Common myeloid progenitor, CD34-positive (primary cell): ENCODE measurements around the gene GNA14.

Experiments used
- CTCF ChIA-PET: fragments of 350-600 bp; sonication (Branson Sonifier 250); formaldehyde crosslinking; loops from one replicate; lab custom pipeline; 2021; ENCODE audit warnings: antibody characterized with exemption; lab: Charles Lee
- POLR2A ChIA-PET: fragments of 350-600 bp; sonication (Branson Sonifier 250); formaldehyde crosslinking; loops from one replicate; lab custom pipeline; 2021; ENCODE audit warnings: antibody characterized with exemption; lab: Charles Lee
- DNase-seq, 3 donors: peaks; one replicate each; pipeline versions ENCODE4 v3.0.0 to v3.0.0-alpha.2; 2013
- H3K27ac ChIP-seq, 2 experiments: 1 replicate in 1 of 2; 2 replicates in 1 of 2; pipeline ENCODE4 v1.7.0; 2013; ENCODE audit warnings: inconsistent platforms in 2 of 2, low read length in 2 of 2, mild to moderate bottlenecking in 2 of 2, low read depth in 1 of 2, moderate library complexity in 1 of 2; ENCODE audit not compliant: severe bottlenecking in 2 of 2, insufficient read depth in 1 of 2, poor library complexity in 1 of 2
- H3K27me3 ChIP-seq, 5 experiments: replicated peaks in 2 of 5; 1 replicate in 3 of 5; 2 replicates in 2 of 5; pipeline versions ENCODE4 v1.6.1 to v1.7.0; 2013; ENCODE audit warnings: low read length in 4 of 5, mild to moderate bottlenecking in 2 of 5, moderate library complexity in 2 of 5, inconsistent platforms in 1 of 5; ENCODE audit not compliant: insufficient read depth in 5 of 5, control insufficient read depth in 4 of 5
- H3K36me3 ChIP-seq, 4 experiments: 1 replicate in 2 of 4; 2 replicates in 2 of 4; pipeline versions ENCODE4 v1.6.1 to v1.7.0; 2013; ENCODE audit warnings: low read length in 3 of 4, control low read depth in 1 of 4, mild to moderate bottlenecking in 1 of 4; ENCODE audit not compliant: control insufficient read depth in 4 of 4, insufficient read depth in 4 of 4
- H3K4me1 ChIP-seq, 4 experiments: 1 replicate in 3 of 4; 2 replicates in 1 of 4; pipeline versions ENCODE4 v1.6.1 to v1.7.1; 2013; ENCODE audit warnings: low read length in 3 of 4, mild to moderate bottlenecking in 3 of 4, control low read depth in 1 of 4, inconsistent platforms in 1 of 4, moderate library complexity in 1 of 4; ENCODE audit not compliant: control insufficient read depth in 4 of 4, insufficient read depth in 4 of 4; ENCODE audit errors: control extremely low read depth in 1 of 4
- H3K4me3 ChIP-seq, 7 experiments: 1 replicate in 4 of 7; 2 replicates in 3 of 7; pipeline versions ENCODE4 v1.5.1 to v1.7.0; 2013; ENCODE audit warnings: mild to moderate bottlenecking in 7 of 7, low read length in 6 of 7, moderate library complexity in 6 of 7, inconsistent platforms in 2 of 7, low read depth in 2 of 7, control low read depth in 1 of 7; ENCODE audit not compliant: insufficient read depth in 4 of 7, control insufficient read depth in 1 of 7; ENCODE audit errors: extremely low read depth in 1 of 7
- H3K9me3 ChIP-seq, 5 experiments: 1 replicate in 4 of 5; 2 replicates in 1 of 5; pipeline versions ENCODE4 v1.6.1 to v1.7.1; 2013; ENCODE audit warnings: low read length in 4 of 5, mild to moderate bottlenecking in 2 of 5, inconsistent platforms in 1 of 5, low read depth in 1 of 5, moderate library complexity in 1 of 5; ENCODE audit not compliant: control insufficient read depth in 4 of 5, insufficient read depth in 2 of 5; ENCODE audit errors: control extremely low read depth in 1 of 5
- WGBS: methylation state at CpG from one replicate; pipeline ENCODE4 v1.1.5; 2013; ENCODE audit not compliant: insufficient coverage; 5-methylcytosine and 5-hydroxymethylcytosine counted together

Gene GNA14

GRCh38 chr9:77438653-77439052 is 209.5 kb downstream of the GNA14 start:
- ChIA-PET CTCF (no interaction called here), POLR2A (no interaction called here)
- H3K27me3 ChIP-seq: no peaks in the 10 kb centered on the region
- WGBS: 42% methylated on average over 2 of the region's 3 CpGs
- peak; percentile 25 to 46 (median 35) for DNase-seq
- no peak overlapping the region for H3K27ac ChIP-seq
- no peaks in the 10 kb centered on the region for H3K4me1 ChIP-seq
- no peaks in the 10 kb centered on the region for H3K36me3 ChIP-seq
- no peaks in the 10 kb centered on the region for H3K9me3 ChIP-seq
- no peak overlapping the region for H3K4me3 ChIP-seq

- DNase-seq: no peak
- H3K4me1 ChIP-seq: no peaks in the 10 kb centered on the region
- 100% methylated on average over 1 of the region's 3 CpGs for WGBS
- H3K27ac ChIP-seq: no peak overlapping the region
- H3K4me3 ChIP-seq: no peak overlapping the region
- CTCF ChIA-PET: interaction anchor here (0.8 to 1.2 kb wide), 2 partner anchors 9 to 313 kb away, joined by 3 to 4 read pairs; no protein-coding TSS in a partner anchor
- POLR2A ChIA-PET: no interaction called here
- no peaks in the 10 kb centered on the region for H3K36me3 ChIP-seq
- H3K27me3 ChIP-seq: no peaks in the 10 kb centered on the region
- H3K9me3 ChIP-seq: no peaks in the 10 kb centered on the region
These were observed 212.4 kb downstream of the GNA14 start for GRCh38 chr9:77435688-77436087.

- no peaks in the 10 kb centered on the region for H3K9me3 ChIP-seq
- POLR2A ChIA-PET: no interaction called here
- DNase-seq: no peak
- CTCF ChIA-PET: interaction anchor here (0.8 to 3.6 kb wide), 4 partner anchors 7 to 316 kb away, joined by 3 to 24 read pairs (median 18); no protein-coding TSS in a partner anchor
- 83% methylated on average over 1 of the region's 4 CpGs for WGBS
- H3K4me3 ChIP-seq: no peak overlapping the region
- H3K36me3 ChIP-seq: no peaks in the 10 kb centered on the region
- no peaks in the 10 kb centered on the region for H3K4me1 ChIP-seq
- no peaks in the 10 kb centered on the region for H3K27me3 ChIP-seq
- H3K27ac ChIP-seq: no peak overlapping the region
These were observed 212.8 kb downstream of the GNA14 start for GRCh38 chr9:77435277-77435676.

GRCh38 chr9:77433675-77434445 is 214.3 kb downstream of the GNA14 start:
- Histone ChIP-seq H3K27me3 (no peaks in the 10 kb centered on the region), H3K36me3 (no peaks in the 10 kb centered on the region), H3K9me3 (no peaks in the 10 kb centered on the region), H3K27ac (no peak overlapping the region), H3K4me1 (no peaks in the 10 kb centered on the region), H3K4me3 (no peak overlapping the region)
- ChIA-PET CTCF (interaction anchor here (0.7 to 3.6 kb wide), 23 partner anchors 9 to 864 kb away, joined by 3 to 24 read pairs (median 4); no protein-coding TSS in a partner anchor), POLR2A (no interaction called here)
- DNase-seq: peak; percentile 59 to 76 (median 73)
- WGBS: 67% methylated on average over 20 of the region's 21 CpGs

GRCh38 chr9:77432053-77432452 is 216.1 kb downstream of the GNA14 start:
- Histone ChIP-seq H3K27ac (no peak overlapping the region), H3K4me3 (no peak overlapping the region), H3K27me3 (no peaks in the 10 kb centered on the region), H3K36me3 (no peaks in the 10 kb centered on the region), H3K4me1 (no peaks in the 10 kb centered on the region), H3K9me3 (no peaks in the 10 kb centered on the region)
- no peak for DNase-seq
- 96% methylated on average over 6 of the region's 6 CpGs for WGBS
- POLR2A ChIA-PET: no interaction called here
- CTCF ChIA-PET: interaction anchor here (0.6 to 3.6 kb wide), 5 partner anchors 10 to 699 kb away, joined by 3 to 24 read pairs (median 4); no protein-coding TSS in a partner anchor

- Histone ChIP-seq H3K27ac (no peak overlapping the region), H3K4me1 (no peaks in the 10 kb centered on the region), H3K9me3 (no peaks in the 10 kb centered on the region), H3K36me3 (no peaks in the 10 kb centered on the region), H3K4me3 (no peak overlapping the region), H3K27me3 (no peaks in the 10 kb centered on the region)
- ChIA-PET CTCF (interaction anchor here (1.0 to 1.4 kb wide), 2 partner anchors 8 to 21 kb away, joined by 3 read pairs; no protein-coding TSS in a partner anchor), POLR2A (no interaction called here)
- 100% methylated on average over 1 of the region's 2 CpGs for WGBS
- no peak for DNase-seq
These were observed 218.2 kb downstream of the GNA14 start for GRCh38 chr9:77429928-77430327.
